ENCODE measurements around the gene EHMT1. TPM values are rescaled to one million over a fixed set of nuclear protein-coding genes. Genes with fewer than 3 reads are reported as not detected.

The EHMT1 gene
- polyA plus RNA-seq, 3 donors = 10.1 to 46.5 (median 15.0) TPM

GRCh38 chr9:137570566-137570965, 48.2 kb upstream of the EHMT1 start:
- H3K36me3 Mint-ChIP-seq = peaks cover 42 to 50% of the 10 kb centered on the region in 2 donors
- H3K4me1 ChIP-seq (ENCODE audit: control insufficient read depth in 1 of 2, insufficient read depth in 2 of 2, low read length in 2 of 2) = no peaks in the 10 kb centered on the region
- no peak overlapping the region for H3K27ac ChIP-seq (ENCODE audit: low read depth in 1 of 2, low read length in 2 of 2)
- peaks cover 0 to 5% (median 0%) of the 10 kb centered on the region in 3 donors for H3K27me3 Mint-ChIP-seq (ENCODE audit: low read depth in 3 of 3)
- intact Hi-C loops (cut with micrococcal nuclease) = loop anchor here in 1 of 2 donors (10.0 kb wide), 1 partner anchor 124 kb away; no protein-coding TSS in a partner anchor
- peaks cover 28 to 34% of the 10 kb centered on the region in 2 donors for H3K36me3 ChIP-seq (replicated peaks in 1 of 2; ENCODE audit: control insufficient read depth in 1 of 2, insufficient read depth in 2 of 2, low read length in 2 of 2)
- no peak overlapping the region for H2AFZ ChIP-seq (ENCODE audit: insufficient read depth, low read depth, low read length, poor library complexity, severe bottlenecking)
- H3K9me3 ChIP-seq (replicated peaks in 1 of 2; ENCODE audit: control insufficient read depth in 1 of 2, insufficient read depth in 1 of 2, low read length in 2 of 2) = peaks cover 7 to 8% of the 10 kb centered on the region in 2 donors
- peaks cover 24% of the 10 kb centered on the region for H4K20me1 ChIP-seq (ENCODE audit: insufficient read depth, low read length)
- peaks cover 3 to 9% (median 5%) of the 10 kb centered on the region in 7 donors for H3K9me3 Mint-ChIP-seq
- peaks cover 3% of the 10 kb centered on the region for H3K4me1 Mint-ChIP-seq
- H3K27ac Mint-ChIP-seq = no peak overlapping the region
- TF ChIP-seq CTCF (IDR thresholded peaks at IDR 0.05) = no peak
- peaks cover 4% of the 10 kb centered on the region for H3K79me2 ChIP-seq (ENCODE audit: insufficient read depth, low read length)
- no peak overlapping the region for H3K9ac ChIP-seq (ENCODE audit: insufficient read depth, low read length, poor library complexity, severe bottlenecking)
- 94% methylated on average over 3 of the region's 3 CpGs for WGBS (ENCODE audit: insufficient coverage)
- H3K4me3 Mint-ChIP-seq = no peak overlapping the region
- DNase-seq = no peak
- H3K4me3 ChIP-seq (replicated peaks in 1 of 3; ENCODE audit: low read depth in 2 of 3, low read length in 3 of 3) = no peak overlapping the region
- H3K4me2 ChIP-seq (replicated peaks; ENCODE audit: extremely low read depth, low read length, poor library complexity, severe bottlenecking) = no peak overlapping the region
- H3K27me3 ChIP-seq (ENCODE audit: control insufficient read depth in 2 of 2, insufficient read depth in 2 of 2, low read length in 2 of 2) = no peaks in the 10 kb centered on the region

GRCh38 chr9:137574192-137574591, 44.6 kb upstream of the EHMT1 start:
- H3K4me3 ChIP-seq (replicated peaks in 1 of 3; ENCODE audit: low read depth in 2 of 3, low read length in 3 of 3) = no peak overlapping the region
- Mint-ChIP-seq H3K9me3 (peaks cover 0 to 2% (median 0%) of the 10 kb centered on the region in 7 donors), H3K4me3 (no peak overlapping the region), H3K4me1 (peaks cover 27% of the 10 kb centered on the region), H3K36me3 (peaks cover 50 to 53% of the 10 kb centered on the region in 2 donors), H3K27me3 (ENCODE audit: low read depth in 3 of 3) (peaks cover 0 to 2% (median 0%) of the 10 kb centered on the region in 3 donors), H3K27ac (no peak overlapping the region)
- H3K27me3 ChIP-seq (ENCODE audit: control insufficient read depth in 2 of 2, insufficient read depth in 2 of 2, low read length in 2 of 2) = no peaks in the 10 kb centered on the region
- peaks cover 37% of the 10 kb centered on the region for H4K20me1 ChIP-seq (ENCODE audit: insufficient read depth, low read length)
- no peak overlapping the region for H3K27ac ChIP-seq (ENCODE audit: low read depth in 1 of 2, low read length in 2 of 2)
- peaks cover 34 to 44% of the 10 kb centered on the region in 2 donors for H3K36me3 ChIP-seq (replicated peaks in 1 of 2; ENCODE audit: control insufficient read depth in 1 of 2, insufficient read depth in 2 of 2, low read length in 2 of 2)
- TF ChIP-seq CTCF (IDR thresholded peaks at IDR 0.05) = no peak
- peaks cover 14 to 28% of the 10 kb centered on the region in 2 donors for H3K4me1 ChIP-seq (ENCODE audit: control insufficient read depth in 1 of 2, insufficient read depth in 2 of 2, low read length in 2 of 2)
- no peak overlapping the region for H3K9ac ChIP-seq (ENCODE audit: insufficient read depth, low read length, poor library complexity, severe bottlenecking)
- 96% methylated on average over 8 of the region's 10 CpGs for WGBS (ENCODE audit: insufficient coverage)
- no peak for DNase-seq
- no peak overlapping the region for H2AFZ ChIP-seq (ENCODE audit: insufficient read depth, low read depth, low read length, poor library complexity, severe bottlenecking)
- H3K4me2 ChIP-seq (replicated peaks; ENCODE audit: extremely low read depth, low read length, poor library complexity, severe bottlenecking) = no peak overlapping the region
- intact Hi-C loops (cut with micrococcal nuclease) = loop anchor here in 1 of 2 donors (10.0 kb wide), 1 partner anchor 121 kb away; no protein-coding TSS in a partner anchor
- no peaks in the 10 kb centered on the region for H3K9me3 ChIP-seq (replicated peaks in 1 of 2; ENCODE audit: control insufficient read depth in 1 of 2, insufficient read depth in 1 of 2, low read length in 2 of 2)
- H3K79me2 ChIP-seq (ENCODE audit: insufficient read depth, low read length) = peaks cover 32% of the 10 kb centered on the region
